ENCODE data around the gene ZNF532.
A peak's percentile ranks its signal among the peaks of the same experiment; 100 is the strongest.
"Not testable (repeated sequence)": the region's sequence is repeated elsewhere in the genome, so short reads cannot be mapped to it uniquely, and the experiment has no call there.

Gene ZNF532

GRCh38 chr18:59011786-59012185, 147.1 kb downstream of the ZNF532 start:
- no peak for DNase-seq

GRCh38 chr18:59012815-59013705, 148.4 kb downstream of the ZNF532 start:
- no peak for DNase-seq

GRCh38 chr18:59013744-59014143, 149.1 kb downstream of the ZNF532 start:
- DNase-seq = no peak

- DNase-seq = no peak
Measured at GRCh38 chr18:59015531-59016152, 151.0 kb downstream of the ZNF532 start.

GRCh38 chr18:59021500-59021899, 156.8 kb downstream of the ZNF532 start:
- DNase-seq = peak; percentile 17 to 21

- peak; percentile 17 to 54 for DNase-seq
Measured at GRCh38 chr18:59022167-59022945, 157.7 kb downstream of the ZNF532 start.

- DNase-seq = no peak
Measured at GRCh38 chr18:59024829-59025228, 160.2 kb downstream of the ZNF532 start.

GRCh38 chr18:59025532-59025931, 160.9 kb downstream of the ZNF532 start:
- DNase-seq = not testable (repeated sequence)

GRCh38 chr18:59026364-59026763, 161.7 kb downstream of the ZNF532 start:
- DNase-seq = no peak

GRCh38 chr18:59026831-59027410, 162.2 kb downstream of the ZNF532 start:
- DNase-seq = no peak

- DNase-seq = no peak
Measured at GRCh38 chr18:59029663-59030429, 165.2 kb downstream of the ZNF532 start.

GRCh38 chr18:59032308-59032707, 167.6 kb downstream of the ZNF532 start:
- DNase-seq = no peak

GRCh38 chr18:59033359-59033758, 168.7 kb downstream of the ZNF532 start:
- DNase-seq = no peak

- no peak for DNase-seq
Measured at GRCh38 chr18:59033974-59034373, 169.3 kb downstream of the ZNF532 start.

GRCh38 chr18:59035591-59035990, 170.9 kb downstream of the ZNF532 start:
- DNase-seq = no peak

Measured in SHP77 (cell line).